ENCODE results near the gene TMEM175.

Gene TMEM175

GRCh38 chr4:899556-899906 lies 32.7 kb upstream of the TMEM175 start:
- no peak for DNase-seq

- no peak for DNase-seq
Measured at GRCh38 chr4:900073-900472, 32.2 kb upstream of the TMEM175 start.

- DNase-seq: no peak
Measured at GRCh38 chr4:900721-901120, 31.5 kb upstream of the TMEM175 start.

GRCh38 chr4:901192-901910 lies 30.9 kb upstream of the TMEM175 start:
- DNase-seq: no peak

GRCh38 chr4:903066-904046 lies 28.9 kb upstream of the TMEM175 start:
- DNase-seq: no peak

- no peak for DNase-seq
Measured at GRCh38 chr4:905485-906338, 26.5 kb upstream of the TMEM175 start.

- no peak for DNase-seq
Measured at GRCh38 chr4:906339-907102, 25.7 kb upstream of the TMEM175 start.

- DNase-seq: no peak
Measured at GRCh38 chr4:907103-907400, 25.2 kb upstream of the TMEM175 start.

- DNase-seq: no peak
Measured at GRCh38 chr4:907691-908425, 24.4 kb upstream of the TMEM175 start.

GRCh38 chr4:909131-909571 lies 23.1 kb upstream of the TMEM175 start:
- DNase-seq: no peak

- DNase-seq: no peak
Measured at GRCh38 chr4:909821-910220, 22.4 kb upstream of the TMEM175 start.

- DNase-seq: no peak
Measured at GRCh38 chr4:910366-911091, 21.7 kb upstream of the TMEM175 start.

GRCh38 chr4:911221-911751 lies 21.0 kb upstream of the TMEM175 start:
- no peak for DNase-seq

GRCh38 chr4:911871-912490 lies 20.3 kb upstream of the TMEM175 start:
- no peak for DNase-seq

GRCh38 chr4:912548-913279 lies 19.5 kb upstream of the TMEM175 start:
- DNase-seq: peak; percentile 95

- DNase-seq: peak; percentile 48
Measured at GRCh38 chr4:913280-913618, 19.0 kb upstream of the TMEM175 start.

GRCh38 chr4:914531-914930 lies 17.7 kb upstream of the TMEM175 start:
- no peak for DNase-seq

GRCh38 chr4:915041-915474 lies 17.2 kb upstream of the TMEM175 start:
- no peak for DNase-seq

GRCh38 chr4:915595-915994 lies 16.7 kb upstream of the TMEM175 start:
- DNase-seq: no peak

- no peak for DNase-seq
Measured at GRCh38 chr4:917466-917865, 14.8 kb upstream of the TMEM175 start.

Data from DMS53 (cell line).